Natural killer cell (primary cell): Measurements from ENCODE around the gene KIF3A. TPM values are rescaled to one million over a fixed set of nuclear protein-coding genes. Genes with fewer than 3 reads are reported as not detected.

ENCODE experiments used
- ATAC-seq, 3 donors: fragments of 150-1000 bp in 2 of 3; fragments of 200-7000 bp in 1 of 3; cut with Tn5 transposase; 1 replicate in 1 of 3; 2 replicates in 2 of 3; pipeline ENCODE4 v1.10.0; 2021; ENCODE audit warnings: mild to moderate bottlenecking in 2 of 3, moderate library complexity in 2 of 3
- DNase-seq, 2 donors: peaks; one replicate each; pipeline versions ENCODE4 v3.0.0 to v3.0.0-alpha.2; 2013 to 2021; ENCODE audit warnings: mixed read lengths in 1 of 2
- H3K27ac ChIP-seq: one replicate; pipeline ENCODE4 v1.5.1; 2013; ENCODE audit warnings: mild to moderate bottlenecking, low read length
- H3K27me3 ChIP-seq: one replicate; pipeline ENCODE4 v1.6.1; 2013; ENCODE audit warnings: low read length; ENCODE audit not compliant: control insufficient read depth, insufficient read depth
- H3K36me3 ChIP-seq: one replicate; pipeline ENCODE4 v1.6.1; 2013; ENCODE audit warnings: low read length; ENCODE audit not compliant: control insufficient read depth, insufficient read depth
- H3K4me1 ChIP-seq: one replicate; pipeline ENCODE4 v1.6.1; 2013; ENCODE audit warnings: low read length; ENCODE audit not compliant: control insufficient read depth, insufficient read depth
- H3K4me3 ChIP-seq: one replicate; pipeline ENCODE4 v1.5.1; 2013; ENCODE audit warnings: low read length
- H3K9me3 ChIP-seq: one replicate; pipeline ENCODE4 v1.6.1; 2013; ENCODE audit warnings: low read length; ENCODE audit not compliant: control insufficient read depth, insufficient read depth
- H3K27ac Mint-ChIP-seq, 2 donors: one replicate each; pipeline ENCODE4 v1.8.0; 2022; ENCODE audit warnings: mild to moderate bottlenecking in 2 of 2, mixed read lengths in 2 of 2, moderate library complexity in 1 of 2
- H3K27me3 Mint-ChIP-seq, 2 donors: one replicate each; pipeline ENCODE4 v1.8.0; 2022; ENCODE audit warnings: low read depth in 2 of 2, mixed read lengths in 2 of 2
- H3K36me3 Mint-ChIP-seq: one replicate; pipeline ENCODE4 v1.8.0; 2022; ENCODE audit warnings: mixed read lengths
- H3K4me1 Mint-ChIP-seq, 2 donors: one replicate each; pipeline ENCODE4 v1.8.0; 2022; ENCODE audit warnings: mixed read lengths in 2 of 2
- H3K4me3 Mint-ChIP-seq: one replicate; pipeline ENCODE4 v1.8.0; 2022; ENCODE audit warnings: mild to moderate bottlenecking, moderate library complexity, mixed read lengths
- H3K9me3 Mint-ChIP-seq, 2 donors: one replicate each; pipeline ENCODE4 v1.8.0; 2022; ENCODE audit warnings: mixed read lengths in 2 of 2
- WGBS: methylation state at CpG from one replicate; pipeline ENCODE4 v1.1.7; 2013; ENCODE audit warnings: missing lambda C conversion rate; ENCODE audit not compliant: insufficient coverage; 5-methylcytosine and 5-hydroxymethylcytosine counted together
- intact Hi-C: fragments of 100-400 bp; cut with micrococcal nuclease; formaldehyde crosslinking; loops from one replicate; pipeline ENCODE4 v1.14.2; 2022
- total RNA-seq, 4 donors: library from RNA; stranded (reverse); fragments of 120-200 nt in 1 of 4; gene quantifications; one replicate each; pipeline versions ENCODE4 v1.2.3 to v1.2.4, GENCODE V29; 2013 to 2022
- TF ChIP-seq, protein P1 (sequence below): fragments of 200-600 bp; IDR thresholded peaks from one replicate; pipeline ENCODE4 v1.8.0; 2022; ENCODE audit warnings: antibody characterized with exemption

KIF3A gene
- total RNA-seq, 3 donors from 2014 or later (not counting 1 experiment from before 2014, with no cell fraction given): 13.6 to 19.2 (median 18.6) TPM

DNA sequence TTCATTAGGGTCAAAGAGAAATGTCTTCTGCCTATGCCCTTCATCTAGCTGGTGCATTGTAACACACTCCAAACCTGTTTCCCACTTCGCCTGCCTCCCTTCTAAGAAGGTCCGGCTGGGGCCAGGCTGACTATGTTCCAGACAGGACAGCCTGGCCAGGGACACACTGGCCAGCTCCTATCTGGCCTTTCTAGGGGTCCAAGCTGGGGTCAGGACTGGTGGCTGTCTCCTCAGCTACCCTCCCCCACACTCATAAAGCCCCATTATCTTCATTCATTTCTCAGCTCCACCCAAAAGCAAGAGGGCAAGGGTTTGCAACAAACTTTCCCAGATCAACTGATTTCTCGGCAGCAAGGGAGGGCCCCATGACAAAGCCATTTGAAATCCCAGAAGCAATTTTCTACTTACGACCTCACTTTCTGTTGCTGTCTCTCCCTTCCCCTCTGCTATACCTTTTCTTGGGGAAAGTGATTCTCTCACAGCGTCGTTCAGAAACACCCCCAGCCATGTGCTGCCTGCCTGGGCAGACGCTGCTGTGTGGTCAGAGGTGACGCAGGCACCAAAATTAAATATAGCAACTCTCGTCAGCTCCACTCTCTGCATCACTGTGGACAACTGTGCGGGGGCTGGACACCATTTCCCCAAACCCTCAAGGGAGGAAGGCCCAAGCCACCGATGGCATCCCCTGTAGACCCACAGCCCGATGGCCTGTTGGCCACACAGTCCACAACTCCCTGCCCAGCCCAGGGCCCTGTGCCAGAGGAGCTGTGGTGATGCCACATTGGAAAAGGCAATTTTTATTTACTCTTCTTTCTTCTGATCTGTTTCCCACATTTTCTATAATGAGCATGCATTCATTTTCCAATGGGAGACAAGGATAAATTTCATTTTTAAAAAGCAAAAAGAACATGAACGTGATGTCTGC lies 73.3 kb downstream of the KIF3A start:
- TF ChIP-seq, protein P1, sequence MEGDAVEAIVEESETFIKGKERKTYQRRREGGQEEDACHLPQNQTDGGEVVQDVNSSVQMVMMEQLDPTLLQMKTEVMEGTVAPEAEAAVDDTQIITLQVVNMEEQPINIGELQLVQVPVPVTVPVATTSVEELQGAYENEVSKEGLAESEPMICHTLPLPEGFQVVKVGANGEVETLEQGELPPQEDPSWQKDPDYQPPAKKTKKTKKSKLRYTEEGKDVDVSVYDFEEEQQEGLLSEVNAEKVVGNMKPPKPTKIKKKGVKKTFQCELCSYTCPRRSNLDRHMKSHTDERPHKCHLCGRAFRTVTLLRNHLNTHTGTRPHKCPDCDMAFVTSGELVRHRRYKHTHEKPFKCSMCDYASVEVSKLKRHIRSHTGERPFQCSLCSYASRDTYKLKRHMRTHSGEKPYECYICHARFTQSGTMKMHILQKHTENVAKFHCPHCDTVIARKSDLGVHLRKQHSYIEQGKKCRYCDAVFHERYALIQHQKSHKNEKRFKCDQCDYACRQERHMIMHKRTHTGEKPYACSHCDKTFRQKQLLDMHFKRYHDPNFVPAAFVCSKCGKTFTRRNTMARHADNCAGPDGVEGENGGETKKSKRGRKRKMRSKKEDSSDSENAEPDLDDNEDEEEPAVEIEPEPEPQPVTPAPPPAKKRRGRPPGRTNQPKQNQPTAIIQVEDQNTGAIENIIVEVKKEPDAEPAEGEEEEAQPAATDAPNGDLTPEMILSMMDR: no peak
- DNase-seq: peak in 1 of 2 donors; percentile 63
- peak overlapping the region; percentile 50 for H3K27ac ChIP-seq
- H3K9me3 ChIP-seq: no peaks in the 10 kb centered on the region
- intact Hi-C loops: loop anchor here (1.0 kb wide), 1 partner anchor 29 kb away; no protein-coding TSS in a partner anchor
- ATAC-seq: peak; percentile 55 to 69 (median 66)
- Mint-ChIP-seq H3K27ac (peak overlapping the region in 1 of 2 donors; percentile 73), H3K4me3 (no peak overlapping the region), H3K27me3 (no peaks in the 10 kb centered on the region), H3K9me3 (no peaks in the 10 kb centered on the region), H3K4me1 (peaks cover 0 to 14% of the 10 kb centered on the region in 2 donors), H3K36me3 (no peaks in the 10 kb centered on the region)
- 70% methylated on average over 13 of the region's 13 CpGs for WGBS
- no peaks in the 10 kb centered on the region for H3K36me3 ChIP-seq
- no peak overlapping the region for H3K4me3 ChIP-seq
- H3K4me1 ChIP-seq: peaks cover 23% of the 10 kb centered on the region
- H3K27me3 ChIP-seq: no peaks in the 10 kb centered on the region

- Mint-ChIP-seq H3K9me3 (no peaks in the 10 kb centered on the region), H3K4me1 (peaks cover 0 to 14% of the 10 kb centered on the region in 2 donors), H3K27me3 (peaks cover 1 to 6% of the 10 kb centered on the region in 2 donors), H3K27ac (peak overlapping the region in 1 of 2 donors; percentile 73), H3K36me3 (no peaks in the 10 kb centered on the region), H3K4me3 (no peak overlapping the region)
- ATAC-seq (peak; percentile 42 to 66 (median 54)), DNase-seq (peak in 1 of 2 donors; percentile 69)
- Histone ChIP-seq H3K27me3 (no peaks in the 10 kb centered on the region), H3K27ac (peak overlapping the region; percentile 50), H3K4me3 (no peak overlapping the region), H3K9me3 (no peaks in the 10 kb centered on the region), H3K4me1 (peaks cover 23% of the 10 kb centered on the region), H3K36me3 (no peaks in the 10 kb centered on the region)
- TF ChIP-seq, protein P1: no peak
- 51% methylated on average over 25 of the region's 25 CpGs for WGBS
- intact Hi-C loops: loop anchor here (1.0 kb wide), 1 partner anchor 28 kb away; no protein-coding TSS in a partner anchor
Observed at GRCh38 chr5:132662925-132663770, 74.2 kb downstream of the KIF3A start.

DNA sequence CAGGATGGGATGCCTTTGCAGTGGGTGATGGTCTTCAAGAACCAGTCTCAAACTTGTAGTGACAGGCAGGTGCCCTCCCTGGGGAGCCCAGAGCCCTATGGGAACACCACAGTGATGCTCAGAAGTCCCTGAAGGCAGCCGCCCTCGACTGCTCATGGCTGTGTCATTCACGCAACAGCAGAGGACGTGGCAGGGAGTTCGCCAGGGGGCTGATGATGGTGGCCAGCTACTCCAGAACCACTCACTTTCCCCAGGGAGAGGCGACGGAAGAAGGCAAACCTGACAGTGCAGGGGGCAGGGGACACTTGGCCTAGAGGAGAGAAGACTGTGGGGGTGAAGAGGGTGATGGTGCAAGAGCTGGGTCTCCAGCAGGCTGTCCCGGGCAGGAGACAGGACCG lies 75.3 kb downstream of the KIF3A start:
- peaks cover 3% of the 10 kb centered on the region for H3K27me3 ChIP-seq
- H3K36me3 Mint-ChIP-seq: no peaks in the 10 kb centered on the region
- H3K27ac ChIP-seq: no peak overlapping the region
- H3K4me3 Mint-ChIP-seq: no peak overlapping the region
- ATAC-seq: no peak
- H3K4me3 ChIP-seq: no peak overlapping the region
- H3K36me3 ChIP-seq: no peaks in the 10 kb centered on the region
- H3K9me3 Mint-ChIP-seq: no peaks in the 10 kb centered on the region
- WGBS: 86% methylated on average over 9 of the region's 9 CpGs
- no peak for DNase-seq
- intact Hi-C loops: no loop called here
- TF ChIP-seq, protein P1: no peak
- H3K27me3 Mint-ChIP-seq: peaks cover 9 to 16% of the 10 kb centered on the region in 2 donors
- H3K9me3 ChIP-seq: no peaks in the 10 kb centered on the region
- H3K4me1 ChIP-seq: peaks cover 25% of the 10 kb centered on the region
- no peak overlapping the region for H3K27ac Mint-ChIP-seq
- peaks cover 0 to 14% of the 10 kb centered on the region in 2 donors for H3K4me1 Mint-ChIP-seq
